Activated CD8-positive, alpha-beta memory T cell treated with anti-CD3 and anti-CD28 coated beads, Interleukin-2, amount 50 U/mL, for 24 hours (primary cell): ENCODE measurements around the gene TACR1.

Experiments
- DNase-seq: peaks from one replicate; pipeline ENCODE4 v3.0.0-alpha.2; 2020; ENCODE audit errors: extremely low read depth

TACR1 gene

GRCh38 chr2:75047189-75047991 lies 151.9 kb downstream of the TACR1 start:
- DNase-seq = no peak

GRCh38 chr2:75045526-75046050 lies 153.7 kb downstream of the TACR1 start:
- DNase-seq = no peak

GRCh38 chr2:75044291-75044690 lies 155.0 kb downstream of the TACR1 start:
- no peak for DNase-seq

GRCh38 chr2:75042823-75043222 lies 156.5 kb downstream of the TACR1 start:
- no peak for DNase-seq

GRCh38 chr2:75041731-75042600 lies 157.4 kb downstream of the TACR1 start:
- DNase-seq = no peak

GRCh38 chr2:75041226-75041625 lies 158.1 kb downstream of the TACR1 start:
- DNase-seq = no peak

GRCh38 chr2:75035444-75036353 lies 163.6 kb downstream of the TACR1 start:
- DNase-seq = no peak

- DNase-seq = no peak
These were observed 165.8 kb downstream of the TACR1 start for GRCh38 chr2:75033516-75033915.

- DNase-seq = no peak
These were observed 167.2 kb downstream of the TACR1 start for GRCh38 chr2:75031906-75032803.

GRCh38 chr2:75031171-75031570 lies 168.1 kb downstream of the TACR1 start:
- DNase-seq = no peak

GRCh38 chr2:75030218-75031009 lies 168.9 kb downstream of the TACR1 start:
- no peak for DNase-seq

GRCh38 chr2:75027886-75028285 lies 171.4 kb downstream of the TACR1 start:
- DNase-seq = no peak

- no peak for DNase-seq
These were observed 173.5 kb downstream of the TACR1 start for GRCh38 chr2:75025633-75026380.

- no peak for DNase-seq
These were observed 174.1 kb downstream of the TACR1 start for GRCh38 chr2:75025216-75025615.

- no peak for DNase-seq
These were observed 175.5 kb downstream of the TACR1 start for GRCh38 chr2:75023666-75024455.

GRCh38 chr2:75022516-75022915 lies 176.8 kb downstream of the TACR1 start:
- DNase-seq = no peak

GRCh38 chr2:75021672-75022071 lies 177.6 kb downstream of the TACR1 start:
- DNase-seq = no peak

GRCh38 chr2:75020476-75020875 lies 178.8 kb downstream of the TACR1 start:
- DNase-seq = no peak
